Activated CD4-positive, alpha-beta T cell treated with anti-CD3 and anti-CD28 coated beads, Interleukin-2, amount 50 U/mL, for 48 hours (primary cell): ENCODE measurements around the gene TEKT3.

Source experiments
- DNase-seq, 2 experiments: peaks; one replicate each; pipeline ENCODE4 v3.0.0-alpha.2; 2020

The TEKT3 gene

DNA sequence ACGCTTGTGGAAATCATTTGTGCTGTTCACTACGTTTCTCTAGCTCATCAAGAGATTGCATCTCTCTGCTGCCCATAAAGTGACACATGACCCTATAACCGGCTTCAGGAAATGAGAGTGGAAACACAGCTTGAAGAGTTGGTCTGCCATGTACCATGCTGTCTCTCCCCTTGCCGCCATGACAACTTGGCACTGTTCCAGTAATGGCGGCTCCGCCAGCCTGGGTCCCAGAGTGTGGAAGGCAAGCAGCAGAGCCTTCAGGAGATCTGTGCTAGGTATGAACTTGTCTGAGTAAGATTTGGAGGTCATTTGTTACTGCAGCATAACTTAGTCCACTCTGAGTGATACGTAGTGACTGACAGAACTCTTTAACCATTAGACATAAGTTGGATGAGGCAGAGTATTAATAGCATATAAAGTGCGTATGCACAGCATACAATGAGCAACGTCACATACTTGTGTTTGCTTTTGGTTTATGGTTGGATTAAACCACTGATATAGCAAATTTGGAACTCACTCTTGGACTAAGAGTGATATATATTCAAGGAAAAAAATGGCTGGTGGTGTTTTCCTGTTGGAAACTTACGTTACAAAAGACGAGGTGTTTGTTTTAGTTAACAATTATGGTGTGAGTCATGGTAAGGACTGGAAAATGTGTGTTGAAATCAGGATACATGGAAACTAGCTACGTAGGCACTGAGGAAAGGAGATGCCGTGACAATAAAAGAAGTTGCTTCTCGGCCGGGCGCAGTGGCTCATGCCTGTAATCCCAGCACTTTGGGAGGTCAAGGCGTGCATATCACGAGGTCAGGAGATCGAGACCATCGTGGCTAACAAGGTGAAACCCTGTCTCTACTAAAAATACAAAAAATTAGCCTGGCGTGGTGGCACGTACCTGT, 51.9 kb downstream of the TEKT3 start:
- DNase-seq = no peak

DNA sequence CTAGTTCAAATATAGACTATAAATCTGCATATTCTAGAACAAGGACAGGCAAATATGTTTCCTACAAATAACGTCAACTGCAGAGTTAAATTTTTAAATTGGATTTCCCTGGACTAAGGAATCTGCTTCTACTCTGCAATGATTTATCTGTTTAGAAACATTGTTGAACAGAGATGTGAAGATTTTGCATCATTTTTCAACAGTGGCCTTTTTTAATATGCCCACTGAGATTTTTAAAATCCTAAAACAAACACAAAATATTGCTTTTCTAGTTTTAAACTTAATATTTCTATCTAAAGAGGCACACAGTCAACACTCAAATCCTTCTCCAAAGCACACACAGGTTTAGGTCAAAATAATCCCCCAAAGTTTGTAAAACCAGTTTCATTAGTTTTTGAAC, 52.5 kb downstream of the TEKT3 start:
- DNase-seq = no peak

DNA sequence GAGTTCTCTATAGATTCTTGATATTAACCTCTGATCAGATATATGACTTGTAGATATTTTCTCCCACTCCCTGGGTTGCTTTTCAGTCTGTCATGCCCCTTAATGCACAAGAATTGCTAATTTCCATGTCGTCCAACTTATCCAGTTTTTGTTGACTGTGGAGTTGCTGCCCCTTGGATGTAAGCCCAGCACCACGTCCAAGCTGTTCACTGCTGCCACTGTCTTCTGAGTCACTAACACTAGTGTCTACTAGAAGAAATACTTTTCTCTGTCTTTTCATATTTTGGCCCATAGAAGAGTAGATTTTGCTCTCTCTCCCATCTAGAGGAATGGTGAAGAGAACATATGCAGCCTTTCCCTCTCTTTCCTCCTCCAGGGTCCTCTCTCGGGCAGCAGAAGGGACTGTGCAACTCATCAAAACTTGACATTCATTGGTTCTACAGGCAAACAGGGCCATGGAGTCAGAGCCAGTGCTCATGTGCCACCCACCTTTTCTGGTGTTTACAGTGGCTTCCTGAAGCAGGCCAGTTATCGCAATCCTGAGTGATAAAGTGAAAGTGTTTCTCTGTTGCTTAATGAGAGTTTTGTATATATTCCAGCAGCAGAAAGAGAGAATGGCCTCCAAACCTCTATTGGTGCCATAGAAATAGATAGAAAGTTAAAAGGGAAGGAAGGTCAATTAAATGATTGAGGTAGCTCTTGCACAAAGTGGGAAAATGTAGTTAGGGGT, 53.7 kb downstream of the TEKT3 start:
- DNase-seq = no peak

DNA sequence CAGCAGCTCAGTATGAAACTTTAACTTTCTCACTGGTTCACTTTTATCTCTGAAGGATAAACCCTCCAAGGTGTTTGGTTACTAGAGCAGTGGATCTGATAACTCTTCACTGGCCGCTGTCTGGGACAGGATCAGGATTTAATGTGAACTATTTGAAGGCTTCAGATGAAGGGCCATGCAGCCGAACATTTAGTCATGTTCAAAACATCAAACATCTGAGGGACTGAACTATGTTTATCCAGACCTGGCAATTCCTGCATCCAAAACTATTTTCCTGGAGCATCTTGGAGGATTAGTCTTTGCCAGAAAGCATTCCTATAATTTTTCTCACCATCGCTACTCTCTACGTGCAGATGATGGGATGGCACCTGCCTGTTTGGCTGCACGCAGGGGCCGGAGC, 55.9 kb downstream of the TEKT3 start:
- no peak for DNase-seq

DNA sequence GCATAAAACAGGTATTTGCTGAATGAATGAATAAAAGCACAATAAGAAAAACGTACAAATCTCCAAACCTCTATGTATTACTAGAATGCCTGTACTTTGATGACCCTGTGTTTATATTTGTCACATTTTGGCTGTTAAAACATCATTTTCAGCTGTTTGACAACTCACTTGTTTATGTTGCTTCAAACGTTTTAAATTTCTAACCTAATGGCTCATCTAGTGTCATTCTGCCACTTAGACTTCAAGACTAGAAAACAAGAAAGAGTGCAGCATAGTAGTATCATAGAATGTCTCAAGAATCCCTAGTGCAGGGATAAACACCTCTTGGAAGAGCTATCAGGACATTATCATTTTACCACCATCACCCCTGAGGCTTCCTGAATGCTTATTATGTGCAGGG, 56.9 kb downstream of the TEKT3 start:
- DNase-seq = no peak

DNA sequence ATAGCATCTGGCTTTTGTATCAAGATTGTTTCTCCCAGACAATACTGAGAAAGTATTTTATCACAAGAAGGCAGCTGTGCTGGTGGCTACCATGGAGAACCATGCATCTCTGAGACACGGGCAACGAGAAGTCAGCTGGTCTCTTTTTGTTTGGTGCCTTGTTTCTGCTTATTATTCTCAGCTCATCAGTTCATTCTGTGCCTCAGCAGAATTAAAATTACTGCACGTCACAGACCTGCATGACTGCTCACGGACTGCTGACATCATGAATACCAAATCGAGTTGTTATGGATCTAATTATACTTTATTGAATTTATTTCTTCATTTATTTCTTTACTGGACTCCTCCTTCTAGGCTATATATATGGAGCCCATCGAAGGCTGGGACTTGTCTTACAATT, 57.3 kb downstream of the TEKT3 start:
- no peak for DNase-seq

DNA sequence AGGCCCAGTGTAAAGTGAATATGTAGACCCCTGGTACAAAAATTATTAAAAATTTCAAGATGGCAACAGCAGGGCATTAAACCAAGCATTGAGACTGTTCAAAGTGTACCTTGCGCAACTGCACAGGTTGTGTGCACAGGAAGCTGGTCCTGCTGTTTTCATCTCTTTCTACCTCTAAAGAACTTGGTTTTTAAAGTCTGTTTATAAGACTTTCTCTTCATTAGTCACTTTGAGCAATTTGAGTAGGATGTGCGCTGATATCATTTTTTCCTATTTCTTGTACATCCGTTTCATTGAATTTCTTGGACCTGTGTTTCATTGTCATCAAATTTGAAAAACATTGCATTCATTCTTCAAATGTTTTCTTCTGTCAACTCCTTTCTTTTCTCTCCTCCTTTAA, 59.5 kb downstream of the TEKT3 start:
- no peak for DNase-seq

DNA sequence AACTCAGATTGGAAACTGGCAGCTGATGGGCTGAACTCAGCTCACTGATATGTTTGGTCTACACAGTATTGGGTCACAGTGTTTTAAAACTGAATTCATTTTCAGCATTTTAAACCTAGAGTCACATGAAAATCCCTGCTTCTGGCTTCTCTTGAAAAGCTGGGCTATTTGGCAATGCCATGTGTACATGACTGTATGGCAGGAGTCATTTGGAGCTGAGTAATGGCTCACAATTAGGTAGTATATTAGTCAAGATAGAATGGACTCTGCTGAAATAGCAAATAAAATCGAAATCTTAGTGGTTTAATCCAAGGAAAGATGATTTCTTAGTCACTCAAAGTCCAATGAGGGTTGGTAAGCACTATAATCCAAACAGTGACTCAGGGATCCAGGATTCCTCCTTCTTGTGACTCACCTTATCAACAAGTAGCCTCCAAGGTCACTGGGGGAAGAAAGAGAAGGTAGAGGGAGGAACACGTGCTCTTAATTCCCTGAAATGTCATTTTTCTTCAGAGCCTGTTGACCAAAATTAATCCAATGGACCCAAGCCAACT, 62.4 kb downstream of the TEKT3 start:
- no peak for DNase-seq

DNA sequence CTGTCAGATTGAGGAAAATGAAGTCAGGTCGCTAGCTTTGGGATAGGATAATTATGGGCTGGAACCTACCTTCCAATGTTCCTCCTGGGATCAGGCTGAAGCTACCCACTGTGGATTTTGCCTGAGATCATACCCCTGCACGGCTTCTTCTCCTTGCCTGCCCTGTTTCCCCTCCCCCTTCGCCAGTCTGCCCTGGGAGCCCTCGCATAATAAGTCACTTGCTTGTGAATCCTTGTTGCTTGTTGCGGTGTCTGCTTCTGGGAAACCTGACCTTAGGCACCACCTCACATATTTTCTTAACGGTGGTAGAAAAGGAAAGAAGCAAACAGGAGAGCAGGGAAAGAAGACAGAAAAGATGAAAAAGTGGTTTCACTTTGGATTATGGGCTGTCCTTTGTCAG, 63.0 kb downstream of the TEKT3 start:
- DNase-seq = no peak

DNA sequence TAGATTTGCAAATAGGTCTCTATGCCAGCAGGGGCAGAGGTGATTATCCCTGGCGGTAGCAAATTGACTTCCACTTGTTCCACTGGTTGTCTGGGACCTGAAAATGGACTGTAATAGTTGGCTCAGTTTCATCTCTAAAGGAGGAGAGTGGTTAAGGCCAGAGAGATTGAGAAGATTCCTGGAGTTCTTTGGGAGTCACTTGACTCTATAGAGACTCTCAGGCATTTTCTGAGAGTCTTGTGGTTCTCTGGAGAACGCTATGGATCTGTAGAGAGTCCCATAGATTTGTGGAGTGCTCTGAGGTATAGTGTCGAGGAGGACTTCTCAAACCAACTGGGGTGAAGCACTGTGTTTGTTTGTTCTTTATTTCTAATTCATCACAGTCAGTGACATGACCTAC, 67.4 kb downstream of the TEKT3 start:
- no peak for DNase-seq

DNA sequence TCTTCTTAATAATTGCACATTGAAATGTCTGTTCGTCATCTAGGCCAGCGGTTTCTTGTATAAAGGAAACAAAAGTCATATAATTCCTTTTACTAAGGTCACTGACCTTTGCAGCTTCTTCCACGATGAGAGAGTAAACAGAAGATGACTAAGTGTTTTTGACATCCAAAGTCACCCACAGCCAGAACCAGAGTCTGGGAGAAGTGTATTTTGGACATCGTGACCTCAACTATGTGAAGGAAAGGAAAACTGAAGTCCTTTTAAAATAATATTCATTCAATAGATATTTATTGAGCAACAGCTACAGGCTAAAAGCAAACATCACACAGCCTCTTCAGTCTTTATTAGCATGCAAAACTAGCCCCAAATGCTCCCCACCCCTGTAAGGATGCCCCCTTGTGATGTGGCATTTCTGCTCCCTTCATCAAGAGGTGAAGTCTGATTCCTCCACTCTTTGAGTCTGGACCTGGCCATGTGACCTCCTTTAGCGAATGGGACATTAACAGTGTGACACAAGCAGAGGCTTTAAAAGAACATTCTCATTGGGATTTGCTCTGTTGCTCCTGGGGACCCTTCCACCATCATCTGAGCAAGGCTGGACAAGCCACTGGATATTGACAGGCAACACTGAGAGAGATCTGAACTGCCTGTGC, 68.1 kb downstream of the TEKT3 start:
- DNase-seq = no peak

DNA sequence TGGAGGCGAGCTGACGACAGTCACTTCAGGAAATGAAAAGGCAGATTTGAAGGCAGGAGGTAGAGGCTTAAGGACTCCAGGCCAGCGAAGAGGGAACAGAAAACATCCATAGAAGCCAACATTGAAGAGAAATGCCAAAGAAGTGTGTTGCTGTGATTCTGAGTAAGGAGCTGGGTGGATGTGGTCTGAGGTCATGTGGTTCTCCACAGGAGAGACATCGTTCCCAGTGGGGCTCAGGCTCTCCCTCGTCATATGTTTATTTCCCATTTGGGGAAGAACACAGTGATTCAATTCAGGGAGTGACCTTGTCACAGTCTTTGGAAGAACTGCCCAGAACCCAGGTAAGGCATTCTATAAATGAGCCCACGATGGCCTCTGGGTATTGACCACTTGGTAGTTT, 69.7 kb downstream of the TEKT3 start:
- DNase-seq = no peak

DNA sequence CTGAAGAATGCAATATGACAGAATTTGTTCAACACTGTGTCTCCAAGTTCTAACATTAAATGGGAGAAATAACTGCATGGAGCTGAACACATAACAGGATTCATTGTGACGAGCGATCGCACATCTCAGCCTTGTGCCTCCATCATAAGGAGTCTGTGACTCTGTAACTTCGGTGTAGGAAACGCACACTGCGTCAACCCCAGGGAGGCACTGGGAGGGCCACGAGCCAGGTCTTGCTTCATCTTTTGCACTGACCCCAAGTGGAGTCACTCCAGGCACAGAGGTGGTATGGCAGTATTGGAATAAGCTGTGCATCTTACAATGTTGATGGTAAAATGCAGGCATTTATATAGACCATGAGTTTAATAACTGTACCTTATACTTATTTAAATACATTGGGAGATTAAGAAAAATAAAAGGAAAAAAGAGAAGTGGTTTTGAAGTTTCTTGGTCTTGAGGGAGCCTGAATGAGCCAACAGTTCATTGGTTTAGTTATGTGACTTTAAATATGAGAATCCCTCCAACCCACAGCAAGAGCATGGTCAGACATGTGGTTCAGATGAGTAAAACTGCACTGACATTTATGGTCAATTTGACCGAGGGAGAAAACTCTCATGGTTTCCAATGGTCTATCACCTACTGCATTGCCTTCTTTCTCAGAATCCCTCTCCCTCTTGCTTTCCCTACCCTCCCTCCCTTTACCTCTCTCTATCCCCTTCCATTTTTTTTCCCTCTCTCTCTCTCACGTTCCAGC, 70.6 kb downstream of the TEKT3 start:
- no peak for DNase-seq

DNA sequence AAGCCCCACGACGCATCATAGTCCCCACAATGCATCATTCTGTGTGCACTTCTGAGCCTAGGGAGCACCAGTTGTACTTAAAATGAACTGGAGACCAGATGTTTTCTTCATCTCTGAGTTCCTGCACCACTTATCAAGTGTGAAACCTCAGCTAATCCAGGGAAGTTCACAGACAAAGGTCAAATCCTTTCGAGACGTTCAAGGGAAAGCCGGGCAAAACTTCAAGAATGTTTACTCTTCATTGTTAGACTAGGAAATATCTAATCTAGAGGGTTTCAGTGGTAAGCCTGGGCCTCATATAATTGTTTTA, 71.7 kb downstream of the TEKT3 start:
- no peak for DNase-seq

DNA sequence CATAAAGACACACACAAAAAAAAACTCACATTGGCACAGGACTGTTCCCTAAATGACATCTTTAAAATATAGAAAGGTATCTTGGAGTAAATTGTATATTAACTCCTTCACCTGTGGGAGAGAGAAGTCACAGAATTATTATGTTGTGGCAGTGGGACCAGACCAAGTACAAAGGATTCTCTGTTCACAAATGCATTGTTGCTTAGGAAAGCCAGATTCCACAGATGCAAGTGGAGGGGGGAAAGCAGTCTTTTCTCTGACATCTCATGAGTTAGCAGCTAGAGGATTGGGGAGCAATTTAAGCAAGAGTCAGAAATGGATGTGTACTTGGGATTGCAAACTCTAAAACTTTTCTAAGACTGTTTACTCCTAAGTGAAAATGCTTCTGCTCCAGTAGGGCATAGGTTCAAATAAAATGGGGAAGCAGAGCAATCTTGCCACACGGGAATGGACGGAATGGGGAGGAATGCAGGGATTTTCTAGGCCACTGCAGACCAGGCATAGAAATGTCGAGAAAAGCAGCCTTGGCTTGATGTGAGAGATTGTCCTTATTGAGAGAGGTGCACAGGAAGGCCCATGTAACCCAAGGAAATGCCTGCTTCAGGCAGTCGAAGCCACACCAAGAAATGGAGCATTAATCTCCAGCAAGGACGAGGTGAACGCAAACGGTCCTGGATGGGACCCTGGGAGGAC, 72.2 kb downstream of the TEKT3 start:
- no peak for DNase-seq

DNA sequence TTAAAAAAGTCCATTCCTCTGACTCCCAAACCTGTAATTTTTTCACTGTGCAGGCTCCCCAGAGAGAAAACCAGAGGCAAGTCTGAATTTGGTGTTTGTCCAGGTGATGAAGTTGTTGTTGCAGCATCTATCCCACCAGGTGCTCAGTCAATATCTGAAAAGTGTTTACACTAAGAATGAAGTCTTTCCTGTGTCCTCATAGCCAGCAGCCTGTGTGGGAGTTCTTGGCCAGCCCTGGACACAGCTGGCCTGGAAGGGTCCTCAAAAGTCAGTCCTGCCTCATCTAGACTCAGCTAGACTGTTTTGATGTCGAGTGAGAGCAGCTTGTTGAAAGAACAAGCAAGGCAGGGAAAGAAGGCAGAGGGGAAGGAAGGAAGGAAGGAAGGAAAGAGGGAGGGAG, 72.9 kb downstream of the TEKT3 start:
- no peak for DNase-seq

DNA sequence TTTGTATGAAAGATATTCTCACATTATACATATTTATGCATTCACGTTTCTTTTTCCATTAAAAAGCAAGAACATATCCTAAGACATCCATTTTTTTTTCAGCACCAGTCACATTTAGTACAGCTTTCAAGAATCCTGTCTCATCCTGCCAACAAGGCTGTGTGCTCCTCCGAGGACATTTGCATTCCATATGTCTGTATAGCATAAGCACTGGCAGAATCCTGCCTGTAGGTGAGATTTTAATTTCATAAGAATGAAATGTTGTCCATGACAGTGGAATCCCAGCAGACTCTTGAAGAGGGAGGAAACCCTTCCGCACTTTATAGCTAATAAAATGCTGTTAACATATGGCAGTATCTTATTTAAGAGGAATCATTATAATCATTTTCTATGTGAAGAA, 73.4 kb downstream of the TEKT3 start:
- DNase-seq = no peak

DNA sequence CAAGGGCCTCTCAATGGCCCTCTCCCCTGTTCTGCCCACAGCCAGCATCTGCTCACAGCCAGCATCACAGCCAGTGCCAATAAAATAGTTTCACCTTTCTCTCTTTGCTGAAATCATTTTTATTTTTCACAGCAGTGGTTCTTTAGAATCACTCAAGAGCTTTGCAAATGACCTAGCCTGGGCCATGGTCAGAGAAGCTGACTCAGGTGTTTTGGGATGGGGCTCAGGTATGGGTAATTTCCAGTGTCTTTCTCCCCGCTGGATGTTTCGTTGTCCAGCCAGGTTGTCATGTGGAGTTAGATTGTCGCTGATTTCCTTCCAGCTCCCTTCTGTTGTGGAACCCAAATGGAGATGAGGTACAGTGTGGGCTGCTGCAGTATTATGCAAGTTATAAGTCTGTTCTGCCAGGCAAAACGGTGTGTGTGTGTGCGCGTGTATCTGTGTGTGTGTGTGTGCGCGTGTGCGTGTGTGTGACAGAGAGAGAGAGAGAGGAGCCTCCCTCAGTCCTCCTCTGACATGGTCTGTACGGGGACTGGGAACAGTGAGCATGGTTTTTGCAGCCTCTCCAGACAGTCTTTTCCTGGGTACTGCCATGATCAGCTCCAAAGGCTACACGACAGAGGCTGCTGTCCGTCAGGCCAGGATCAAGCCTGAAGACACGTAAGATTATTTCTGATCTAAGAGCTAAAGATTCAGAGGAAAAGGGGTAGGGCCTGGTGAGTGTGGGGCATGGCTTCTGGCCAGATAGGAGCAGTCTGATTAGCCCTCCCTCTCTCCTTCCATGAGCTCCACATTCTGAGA, 74.9 kb downstream of the TEKT3 start:
- DNase-seq = no peak

DNA sequence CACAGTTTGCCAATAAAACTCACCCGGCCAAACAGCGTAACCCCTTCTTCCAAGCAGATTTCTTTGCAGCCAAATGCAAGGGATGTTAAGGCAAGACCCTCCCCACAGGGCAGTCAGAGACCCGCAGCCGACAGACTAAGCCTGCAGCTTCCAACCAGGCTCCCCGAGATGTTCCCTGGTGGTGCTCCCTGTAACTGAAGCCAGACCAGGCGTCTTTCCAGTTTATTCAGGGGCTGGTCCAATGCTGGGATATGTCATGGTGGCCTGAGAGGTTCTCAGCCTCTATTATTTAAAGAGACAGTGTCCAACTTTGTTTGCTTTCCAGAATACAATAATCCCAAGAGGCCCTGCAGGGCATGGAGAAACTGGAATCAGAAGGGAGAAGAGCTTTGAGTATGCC, 76.3 kb downstream of the TEKT3 start, which contains the start of gene PMP22:
Gene PMP22, minus strand, starts transcription at position 196 of the 400 bp plus-strand sequence. CDS start 4,599 bp downstream, outside the sequence.
- DNase-seq = no peak

DNA sequence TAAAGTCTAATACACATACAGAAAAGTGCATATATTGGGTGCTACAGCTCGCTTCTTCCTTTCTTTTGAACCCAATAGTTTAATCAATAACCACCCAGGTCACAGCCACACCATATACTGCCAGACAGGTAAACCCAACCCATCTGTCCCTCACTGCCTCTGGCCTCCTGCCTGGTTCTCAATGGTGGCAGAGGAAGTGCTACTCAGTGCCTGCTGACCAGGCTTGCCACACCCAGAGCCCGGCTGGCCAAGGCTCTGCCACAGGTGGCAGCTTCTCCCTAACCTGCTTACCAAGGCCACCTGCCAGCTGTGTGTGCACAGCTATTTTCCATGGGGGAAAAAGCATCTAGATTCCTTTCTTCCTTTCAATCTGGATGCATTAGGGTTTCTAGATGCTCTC, 76.9 kb downstream of the TEKT3 start:
- no peak for DNase-seq

DNA sequence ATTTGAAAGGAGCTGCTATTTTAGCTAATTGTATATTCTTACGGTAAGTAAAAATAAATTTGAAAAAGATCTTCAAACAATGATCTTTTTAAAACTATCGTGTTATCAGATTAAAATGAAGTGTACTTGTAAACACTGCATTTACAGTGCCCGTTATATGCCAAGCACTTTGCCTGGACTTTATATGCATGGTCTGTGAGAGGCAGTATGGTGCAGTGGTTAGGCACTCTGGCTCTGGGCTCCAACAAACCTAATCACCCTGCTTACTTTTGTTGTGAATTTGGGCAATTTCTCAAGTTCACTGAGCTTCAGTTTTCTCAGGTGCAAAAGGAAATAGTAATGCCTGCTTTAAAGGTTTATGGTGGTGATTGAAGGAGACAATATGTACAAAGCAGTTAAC, 77.7 kb downstream of the TEKT3 start:
- no peak for DNase-seq
